NCI-H128 (cell line): ENCODE results near the gene THSD4.
"Not testable (repeated sequence)": the region's sequence is repeated elsewhere in the genome, so short reads cannot be mapped to it uniquely, and the experiment has no call there.

Source experiments
- DNase-seq: peaks from one replicate; lab custom pipeline; 2025; ENCODE audit not compliant: unreplicated experiment; lab: John Stamatoyannopoulos, UW

Gene THSD4

GRCh38 chr15:71186267-71186666 lies 71.0 kb downstream of the THSD4 start:
- DNase-seq = no peak

- no peak for DNase-seq
These were observed 71.8 kb downstream of the THSD4 start for GRCh38 chr15:71187078-71187477.

- no peak for DNase-seq
These were observed 72.3 kb downstream of the THSD4 start for GRCh38 chr15:71187526-71187925.

- DNase-seq = no peak
These were observed 74.4 kb downstream of the THSD4 start for GRCh38 chr15:71189718-71190117.

- DNase-seq = no peak
These were observed 76.0 kb downstream of the THSD4 start for GRCh38 chr15:71191296-71191695.

- DNase-seq = no peak
These were observed 77.5 kb downstream of the THSD4 start for GRCh38 chr15:71192816-71193215.

GRCh38 chr15:71194286-71194685 lies 79.0 kb downstream of the THSD4 start:
- no peak for DNase-seq

- no peak for DNase-seq
These were observed 80.0 kb downstream of the THSD4 start for GRCh38 chr15:71195242-71195641.

- DNase-seq = no peak
These were observed 82.3 kb downstream of the THSD4 start for GRCh38 chr15:71197620-71198019.

GRCh38 chr15:71198846-71199245 lies 83.6 kb downstream of the THSD4 start:
- no peak for DNase-seq

GRCh38 chr15:71199384-71200351 lies 84.4 kb downstream of the THSD4 start:
- DNase-seq = no peak

GRCh38 chr15:71201477-71201876 lies 86.2 kb downstream of the THSD4 start:
- DNase-seq = peak; percentile 90

- DNase-seq = no peak
These were observed 87.4 kb downstream of the THSD4 start for GRCh38 chr15:71202712-71203111.

GRCh38 chr15:71203586-71204474 lies 88.6 kb downstream of the THSD4 start:
- DNase-seq = no peak

- no peak for DNase-seq
These were observed 91.9 kb downstream of the THSD4 start for GRCh38 chr15:71207141-71207540.

GRCh38 chr15:71212146-71212545 lies 96.9 kb downstream of the THSD4 start:
- DNase-seq = no peak

- DNase-seq = not testable (repeated sequence)
These were observed 98.7 kb downstream of the THSD4 start for GRCh38 chr15:71213943-71214342.

GRCh38 chr15:71215126-71215894 lies 100.0 kb downstream of the THSD4 start:
- DNase-seq = no peak

GRCh38 chr15:71218272-71218805 lies 103.1 kb downstream of the THSD4 start:
- DNase-seq = no peak

- DNase-seq = no peak
These were observed 103.8 kb downstream of the THSD4 start for GRCh38 chr15:71219101-71219500.

GRCh38 chr15:71219645-71220044 lies 104.4 kb downstream of the THSD4 start:
- no peak for DNase-seq
